ENCODE results near the gene TASP1.
"Not testable (repeated sequence)": the region's sequence is repeated elsewhere in the genome, so short reads cannot be mapped to it uniquely, and the experiment has no call there.

Gene TASP1

GRCh38 chr20:13648291-13649228 is 9.8 kb upstream of the TASP1 start:
- no peak for DNase-seq

GRCh38 chr20:13644010-13644409 is 5.3 kb upstream of the TASP1 start:
- DNase-seq: no peak

- DNase-seq: no peak
Observed at GRCh38 chr20:13639150-13639497, 392 bp upstream of the TASP1 start.

- peak; percentile 76 for DNase-seq
Observed at GRCh38 chr20:13638162-13638495, 603 bp downstream of the TASP1 start.

- DNase-seq: no peak
Observed at GRCh38 chr20:13632431-13632830, 6.3 kb downstream of the TASP1 start.

GRCh38 chr20:13627525-13627924 is 11.2 kb downstream of the TASP1 start:
- not testable (repeated sequence) for DNase-seq

- DNase-seq: no peak
Observed at GRCh38 chr20:13626724-13627123, 12.0 kb downstream of the TASP1 start.

GRCh38 chr20:13625304-13625979 is 13.3 kb downstream of the TASP1 start:
- no peak for DNase-seq

- DNase-seq: not testable (repeated sequence)
Observed at GRCh38 chr20:13619415-13619814, 19.3 kb downstream of the TASP1 start.

GRCh38 chr20:13618456-13618855 is 20.3 kb downstream of the TASP1 start:
- DNase-seq: not testable (repeated sequence)

- DNase-seq: not testable (repeated sequence)
Observed at GRCh38 chr20:13617585-13617984, 21.1 kb downstream of the TASP1 start.

GRCh38 chr20:13616713-13617112 is 22.0 kb downstream of the TASP1 start:
- not testable (repeated sequence) for DNase-seq

- DNase-seq: no peak
Observed at GRCh38 chr20:13613917-13614316, 24.8 kb downstream of the TASP1 start.

- no peak for DNase-seq
Observed at GRCh38 chr20:13611611-13612125, 27.1 kb downstream of the TASP1 start.

GRCh38 chr20:13610184-13610583 is 28.5 kb downstream of the TASP1 start:
- DNase-seq: no peak

GRCh38 chr20:13608066-13608465 is 30.7 kb downstream of the TASP1 start:
- no peak for DNase-seq

- not testable (repeated sequence) for DNase-seq
Observed at GRCh38 chr20:13593423-13593822, 45.3 kb downstream of the TASP1 start.

GRCh38 chr20:13588049-13588448 is 50.7 kb downstream of the TASP1 start:
- no peak for DNase-seq

GRCh38 chr20:13587370-13587769 is 51.4 kb downstream of the TASP1 start:
- DNase-seq: no peak

GRCh38 chr20:13586133-13586532 is 52.6 kb downstream of the TASP1 start:
- DNase-seq: no peak

GRCh38 chr20:13581451-13581850 is 57.3 kb downstream of the TASP1 start:
- no peak for DNase-seq

GRCh38 chr20:13580707-13581106 is 58.0 kb downstream of the TASP1 start:
- DNase-seq: no peak

GRCh38 chr20:13574071-13574470 is 64.7 kb downstream of the TASP1 start:
- DNase-seq: no peak

- DNase-seq: no peak
Observed at GRCh38 chr20:13571662-13572061, 67.1 kb downstream of the TASP1 start.
